HEK293T (cell line): ENCODE results near the gene PTPN3.

Experiments
- CTCF ChIA-PET: fragments of 350-600 bp; formaldehyde crosslinking; extraction: SDS; loops from one replicate; lab custom pipeline; 2021; ENCODE audit warnings: antibody characterized with exemption, inconsistent platforms; lab: Yijun Ruan, JAX
- POLR2A ChIA-PET: fragments of 350-600 bp; formaldehyde crosslinking; extraction: SDS; loops from one replicate; lab custom pipeline; 2020; ENCODE audit warnings: antibody characterized with exemption, inconsistent platforms; lab: Yijun Ruan, JAX
- DNase-seq: peaks from one replicate; pipeline ENCODE4 v3.0.0; 2012; ENCODE audit warnings: mixed read lengths; ENCODE audit errors: extremely low spot score
- ARNT ChIP-seq: fragments of 450-650 bp; IDR thresholded peaks from 2 replicates; pipeline ENCODE4 v1.6.1; 2017; ENCODE audit warnings: mild to moderate bottlenecking
- ELF4 ChIP-seq: fragments of 450-650 bp; IDR thresholded peaks from 2 replicates; pipeline ENCODE4 v1.6.1; 2017; ENCODE audit warnings: antibody characterized with exemption
- FOXK2 ChIP-seq: fragments of 450-650 bp; IDR thresholded peaks from 2 replicates; pipeline ENCODE4 v1.6.1; 2016; ENCODE audit warnings: mild to moderate bottlenecking
- FOXM1 ChIP-seq: fragments of 450-650 bp; IDR thresholded peaks from 2 replicates; pipeline ENCODE4 v1.6.1; 2017; ENCODE audit warnings: mild to moderate bottlenecking, borderline replicate concordance
- NFRKB ChIP-seq: fragments of 450-650 bp; IDR thresholded peaks from 2 replicates; pipeline ENCODE4 v1.6.1; 2016; ENCODE audit warnings: mild to moderate bottlenecking, moderate library complexity
- SP1 ChIP-seq: fragments of 450-650 bp; IDR thresholded peaks from 2 replicates; pipeline ENCODE4 v1.6.1; 2017
- SUZ12 ChIP-seq: fragments of 450-650 bp; IDR thresholded peaks from 2 replicates; pipeline ENCODE4 v1.6.1; 2016; ENCODE audit warnings: mild to moderate bottlenecking
- ZNF384 ChIP-seq: fragments of 450-650 bp; IDR thresholded peaks from 2 replicates; pipeline ENCODE4 v1.6.1; 2016
- TF ChIP-seq, protein P1 (sequence below): fragments of 450-650 bp; IDR thresholded peaks from 2 replicates; pipeline ENCODE4 v1.6.1; 2016

PTPN3 gene

DNA sequence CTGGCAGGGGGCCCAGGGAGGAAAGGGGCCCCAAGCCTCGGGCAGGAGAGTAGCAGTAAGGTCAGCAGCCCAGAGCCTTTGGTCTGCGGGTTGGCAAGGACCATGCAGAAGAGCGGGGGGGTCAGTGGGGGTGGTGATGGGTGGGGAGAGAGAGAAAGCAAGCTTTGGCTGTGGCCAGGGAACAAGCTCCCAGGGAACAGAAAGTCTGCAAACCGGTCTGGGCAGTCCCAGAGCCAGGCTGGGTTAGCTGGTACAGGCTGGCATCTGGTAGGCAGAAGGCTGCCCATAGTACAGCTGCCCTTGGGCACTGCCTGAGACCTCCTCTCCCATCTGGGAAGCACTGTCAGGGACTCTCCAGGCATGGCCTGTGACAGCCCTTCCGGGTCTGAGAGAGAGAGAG is 166.8 kb downstream of the PTPN3 start:
- ChIA-PET CTCF (no interaction called here), POLR2A (no interaction called here)
- TF ChIP-seq SP1 (no peak), FOXM1 (no peak), SUZ12 (no peak), ARNT (no peak), ZNF384 (no peak), FOXK2 (no peak), NFRKB (no peak), ELF4 (no peak)
- no peak for DNase-seq

DNA sequence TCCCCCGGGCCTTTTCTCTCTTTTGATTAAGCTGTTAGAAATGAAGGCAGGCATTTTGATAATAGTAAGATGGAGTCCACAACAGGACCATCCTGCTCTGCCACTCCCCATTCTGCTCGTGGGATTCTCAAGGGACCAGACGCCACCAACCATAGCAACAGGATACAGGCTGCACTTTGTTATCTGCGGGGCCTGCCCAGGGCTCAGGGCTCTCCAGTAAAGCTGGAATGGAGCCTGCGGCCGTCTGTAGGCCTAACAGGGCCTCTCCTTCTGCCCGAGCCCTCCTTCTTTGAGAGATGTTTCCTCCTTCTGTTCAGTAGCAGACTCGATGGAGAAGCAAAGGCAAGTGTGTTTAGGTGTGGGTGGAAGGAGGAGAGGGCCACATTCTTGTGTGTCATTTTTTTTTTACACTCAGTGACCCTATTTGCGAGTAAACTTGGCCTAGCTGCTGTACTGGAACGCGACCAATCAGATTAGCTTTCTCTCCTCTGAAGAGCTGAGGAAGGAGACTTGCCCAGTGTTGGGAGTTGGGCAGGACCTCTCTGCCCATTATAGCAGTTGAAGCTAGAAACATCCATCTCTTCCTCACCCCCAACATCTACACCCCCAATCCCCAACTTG is 168.4 kb downstream of the PTPN3 start:
- POLR2A ChIA-PET: no interaction called here
- CTCF ChIA-PET: interaction anchor here (0.6 to 0.7 kb wide), 2 partner anchors 11 to 12 kb away, joined by 3 read pairs; no protein-coding TSS in a partner anchor
- no peak for DNase-seq
- no peak for TF ChIP-seq FOXK2

DNA sequence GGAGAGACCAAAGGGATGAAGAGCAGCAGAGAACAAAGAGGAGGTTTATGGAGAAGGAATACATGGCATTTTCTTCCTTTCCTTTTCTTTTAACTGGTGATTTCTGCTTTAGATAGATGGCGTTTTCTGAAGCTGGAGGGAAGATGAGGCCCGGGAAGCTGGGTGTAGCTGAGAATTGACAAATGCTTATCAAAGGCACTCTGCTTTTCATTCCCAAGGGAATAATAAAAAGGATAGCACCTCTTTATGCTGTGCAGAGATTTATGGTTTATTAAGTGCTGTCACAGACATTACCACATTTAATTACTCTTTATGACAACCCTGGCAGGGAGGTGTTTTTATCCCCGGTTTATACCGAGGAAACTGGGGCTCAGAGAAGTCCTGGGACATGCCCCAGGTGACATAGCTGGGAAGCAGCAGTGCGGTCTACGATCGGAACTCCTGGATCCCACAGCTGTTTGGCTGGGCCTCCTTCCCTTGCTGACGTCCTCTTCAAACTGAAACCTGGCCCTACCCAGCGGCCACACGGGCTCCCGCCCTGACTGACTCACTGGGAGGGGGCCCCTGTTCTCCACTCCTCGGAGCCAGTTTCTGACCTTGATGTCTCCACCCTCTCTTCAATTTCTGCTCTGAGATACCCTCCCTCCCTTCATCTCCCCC is 169.0 kb downstream of the PTPN3 start:
- peak; percentile 34 for DNase-seq
- ChIA-PET POLR2A (no interaction called here), CTCF (interaction anchor here (0.7 kb wide), 1 partner anchor 11 kb away, joined by 3 read pairs; no protein-coding TSS in a partner anchor)
- TF ChIP-seq, protein P1, sequence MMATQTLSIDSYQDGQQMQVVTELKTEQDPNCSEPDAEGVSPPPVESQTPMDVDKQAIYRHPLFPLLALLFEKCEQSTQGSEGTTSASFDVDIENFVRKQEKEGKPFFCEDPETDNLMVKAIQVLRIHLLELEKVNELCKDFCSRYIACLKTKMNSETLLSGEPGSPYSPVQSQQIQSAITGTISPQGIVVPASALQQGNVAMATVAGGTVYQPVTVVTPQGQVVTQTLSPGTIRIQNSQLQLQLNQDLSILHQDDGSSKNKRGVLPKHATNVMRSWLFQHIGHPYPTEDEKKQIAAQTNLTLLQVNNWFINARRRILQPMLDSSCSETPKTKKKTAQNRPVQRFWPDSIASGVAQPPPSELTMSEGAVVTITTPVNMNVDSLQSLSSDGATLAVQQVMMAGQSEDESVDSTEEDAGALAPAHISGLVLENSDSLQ: 0 out of 2 replicates have a peak, but pooled peaks have one; percentile 23
- no peak for TF ChIP-seq ARNT
- TF ChIP-seq FOXK2: no peak
